DOHH2 (cell line): ENCODE data around the gene MPZL2.

Experiments used
- EZH2phosphoT487 ChIP-seq: fragments of 200-600 bp; sonication (generic); IDR thresholded peaks from 2 replicates; pipeline ENCODE4 v1.6.1; 2017; ENCODE audit warnings: borderline replicate concordance, mild to moderate bottlenecking, antibody characterized with exemption, low read length, moderate library complexity, mixed read lengths
- TF ChIP-seq, protein P1 (sequence below): fragments of 200-600 bp; sonication (generic); IDR thresholded peaks from one replicate; pipeline ENCODE4 v1.5.1; 2014; ENCODE audit warnings: antibody characterized with exemption, mild to moderate bottlenecking, low read depth, low read length; ENCODE audit not compliant: poor library complexity, severe bottlenecking

GRCh38 chr11:118234833-118235232 lies 29.3 kb downstream of the MPZL2 start:
- TF ChIP-seq, protein P1, sequence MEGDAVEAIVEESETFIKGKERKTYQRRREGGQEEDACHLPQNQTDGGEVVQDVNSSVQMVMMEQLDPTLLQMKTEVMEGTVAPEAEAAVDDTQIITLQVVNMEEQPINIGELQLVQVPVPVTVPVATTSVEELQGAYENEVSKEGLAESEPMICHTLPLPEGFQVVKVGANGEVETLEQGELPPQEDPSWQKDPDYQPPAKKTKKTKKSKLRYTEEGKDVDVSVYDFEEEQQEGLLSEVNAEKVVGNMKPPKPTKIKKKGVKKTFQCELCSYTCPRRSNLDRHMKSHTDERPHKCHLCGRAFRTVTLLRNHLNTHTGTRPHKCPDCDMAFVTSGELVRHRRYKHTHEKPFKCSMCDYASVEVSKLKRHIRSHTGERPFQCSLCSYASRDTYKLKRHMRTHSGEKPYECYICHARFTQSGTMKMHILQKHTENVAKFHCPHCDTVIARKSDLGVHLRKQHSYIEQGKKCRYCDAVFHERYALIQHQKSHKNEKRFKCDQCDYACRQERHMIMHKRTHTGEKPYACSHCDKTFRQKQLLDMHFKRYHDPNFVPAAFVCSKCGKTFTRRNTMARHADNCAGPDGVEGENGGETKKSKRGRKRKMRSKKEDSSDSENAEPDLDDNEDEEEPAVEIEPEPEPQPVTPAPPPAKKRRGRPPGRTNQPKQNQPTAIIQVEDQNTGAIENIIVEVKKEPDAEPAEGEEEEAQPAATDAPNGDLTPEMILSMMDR: no peak
- TF ChIP-seq EZH2phosphoT487: no peak
